ENCODE data around the gene RND2. TPM values are rescaled to one million over a fixed set of nuclear protein-coding genes. Genes with fewer than 3 reads are reported as not detected.
A peak's percentile ranks its signal among the peaks of the same experiment; 100 is the strongest.

The RND2 gene
- total and polyA plus RNA-seq, 2 of the 4 experiments (the other 2 are of a cell fraction): 1.1 to 1.9 TPM

GRCh38 chr17:43019418-43019817 is 5.6 kb upstream of the RND2 start:
- Histone ChIP-seq H3K4me3 (ENCODE audit: insufficient read depth, low read depth, low read length) (no peak overlapping the region), H3K36me3 (ENCODE audit: control insufficient read depth, insufficient read depth, low read length) (peaks cover 40% of the 10 kb centered on the region), H3K79me1 (ENCODE audit: low read depth in 1 of 2, low read length in 2 of 2) (peaks cover 15 to 63% of the 10 kb centered on the region in 2 experiments; a peak in 3 of 4 replicates), H3K27ac (ENCODE audit: insufficient read depth, low read length) (no peak overlapping the region), H3K9me3 (ENCODE audit: control insufficient read depth, insufficient read depth, low read length) (no peaks in the 10 kb centered on the region), H2AK5ac (ENCODE audit: low read depth, low read length) (peak overlapping the region; percentile 75), H3K4me1 (ENCODE audit: control insufficient read depth, insufficient read depth, low read length) (peaks cover 12% of the 10 kb centered on the region), H4K20me1 (ENCODE audit: insufficient read depth, low read length) (peaks cover 32% of the 10 kb centered on the region; the same call in 1 of the 2 replicates), H3K23ac (ENCODE audit: low read depth, low read length) (peak overlapping the region; percentile 87; the same call in 1 of the 2 replicates), H2BK20ac (ENCODE audit: low read depth, low read length) (0 out of 2 replicates have a peak overlapping the region, but pooled peaks have one; percentile 3), H2BK15ac (ENCODE audit: low read depth, low read length) (peak overlapping the region; percentile 87; the same call in 2 of the 3 replicates), H3K4me2 (ENCODE audit: low read depth, low read length) (peak overlapping the region; percentile 35; the same call in 1 of the 2 replicates), H4K8ac (ENCODE audit: low read depth in 2 of 2, low read length in 2 of 2) (peak overlapping the region; percentile 44 to 58; a peak in 2 of 4 replicates), H3K9me1 (ENCODE audit: insufficient read depth, low read length) (peaks cover 23% of the 10 kb centered on the region), H3K14ac (replicated peaks; ENCODE audit: low read depth, low read length) (peak overlapping the region; percentile 71; the same call in 1 of the 2 replicates), H4K91ac (ENCODE audit: insufficient read depth, low read depth, low read length) (peak overlapping the region; percentile 44), H3K4ac (ENCODE audit: low read depth, low read length) (peak overlapping the region; percentile 81), H2AK9ac (replicated peaks; ENCODE audit: low read depth, low read length, poor library complexity) (peak overlapping the region; percentile 92), H3K56ac (ENCODE audit: extremely low read depth, insufficient read depth, low read length) (no peak overlapping the region), H4K5ac (ENCODE audit: low read depth, low read length) (0 out of 2 replicates have a peak overlapping the region, but pooled peaks have one; percentile 6), H3K27me3 (ENCODE audit: control insufficient read depth, insufficient read depth, low read length) (no peaks in the 10 kb centered on the region), H2AFZ (replicated peaks; ENCODE audit: low read length, poor library complexity) (peak overlapping the region; percentile 54), H3K9ac (ENCODE audit: low read depth, low read length) (peak overlapping the region; percentile 16; the same call in 1 of the 2 replicates), H3K18ac (ENCODE audit: low read depth, low read length) (no peak overlapping the region), H2BK5ac (ENCODE audit: low read depth, low read length, poor library complexity, severe bottlenecking) (no peak overlapping the region), H2BK120ac (ENCODE audit: low read depth, low read length) (peak overlapping the region; percentile 37; the same call in 1 of the 2 replicates)
- CTCF ChIA-PET: no interaction called here
- intact Hi-C loops (cut with micrococcal nuclease): no loop called here
- dilution Hi-C loops (cut with HindIII; ENCODE audit: low sequenced_read_pairs, unreplicated experiment): no loop called here
- POLR2A ChIA-PET (ENCODE audit: unreplicated experiment): no interaction called here
- in situ Hi-C loops (cut with MboI; ENCODE audit: low sequenced_read_pairs): no loop called here
- TF ChIP-seq BHLHE40 (IDR thresholded peaks at IDR 0.05; ENCODE audit: low read depth, low read length) (no peak), MXI1 (IDR thresholded peaks at IDR 0.05; ENCODE audit: borderline replicate concordance, low read depth, low read length) (no peak), RFX5 (IDR thresholded peaks at IDR 0.05; ENCODE audit: low read depth, low read length) (no peak), MAZ (IDR thresholded peaks at IDR 0.05; ENCODE audit: borderline replicate concordance, low read depth, low read length) (no peak), ELK1 (IDR thresholded peaks at IDR 0.05; ENCODE audit: borderline replicate concordance, low read depth, low read length) (no peak), NFE2L2 (IDR thresholded peaks at IDR 0.05; ENCODE audit: low read depth, low read length) (no peak), CTCF (conservative IDR thresholded peaks at IDR 0.05; ENCODE audit: low read depth, low read length) (no peak)
- DNase-seq (no peak), ATAC-seq (ENCODE audit: low read depth) (no peak)
- no CpG with 5 or more reads among the region's 7 CpGs for WGBS, 2 experiments (ENCODE audit: extremely low coverage in 2 of 2, insufficient read length in 1 of 2)
- no TSS peak for BruUV-seq (replicated peaks)

Data from IMR-90 (cell line).